Measurements from ENCODE around the gene OXNAD1.

Gene OXNAD1

GRCh38 chr3:16264708-16265454 lies at the start of gene OXNAD1, which contains the start of gene DPH3:
TSS of gene OXNAD1 (plus strand) at chr3:16265212. CDS start at chr3:16270953, 5,741 bp downstream.
TSS of gene DPH3 (minus strand) at chr3:16264943. CDS start at chr3:16264876, 67 bp downstream.
- DNase-seq (ENCODE audit: low read depth in 2 of 2), result peak; percentile 97 to 99

- no peak for DNase-seq (ENCODE audit: low read depth in 2 of 2)
These were observed 48.6 kb upstream of the OXNAD1 start for GRCh38 chr3:16216373-16216935.

- no peak for DNase-seq (ENCODE audit: low read depth in 2 of 2)
These were observed 45.2 kb upstream of the OXNAD1 start for GRCh38 chr3:16219777-16220176.

GRCh38 chr3:16221990-16222389 lies 43.0 kb upstream of the OXNAD1 start:
- DNase-seq (ENCODE audit: low read depth in 2 of 2), result no peak

- DNase-seq (ENCODE audit: low read depth in 2 of 2), result no peak
These were observed 42.5 kb upstream of the OXNAD1 start for GRCh38 chr3:16222547-16222946.

GRCh38 chr3:16224325-16224724 lies 40.7 kb upstream of the OXNAD1 start:
- no peak for DNase-seq (ENCODE audit: low read depth in 2 of 2)

- no peak for DNase-seq (ENCODE audit: low read depth in 2 of 2)
These were observed 37.4 kb upstream of the OXNAD1 start for GRCh38 chr3:16227566-16227965.

- no peak for DNase-seq (ENCODE audit: low read depth in 2 of 2)
These were observed 35.3 kb upstream of the OXNAD1 start for GRCh38 chr3:16229681-16230080.

GRCh38 chr3:16231983-16232382 lies 33.0 kb upstream of the OXNAD1 start:
- DNase-seq (ENCODE audit: low read depth in 2 of 2), result no peak

GRCh38 chr3:16233806-16234205 lies 31.2 kb upstream of the OXNAD1 start:
- no peak for DNase-seq (ENCODE audit: low read depth in 2 of 2)

GRCh38 chr3:16234281-16234680 lies 30.7 kb upstream of the OXNAD1 start:
- no peak for DNase-seq (ENCODE audit: low read depth in 2 of 2)

GRCh38 chr3:16236030-16236639 lies 28.9 kb upstream of the OXNAD1 start:
- no peak for DNase-seq (ENCODE audit: low read depth in 2 of 2)

- DNase-seq (ENCODE audit: low read depth in 2 of 2), result no peak
These were observed 28.1 kb upstream of the OXNAD1 start for GRCh38 chr3:16236856-16237393.

GRCh38 chr3:16239086-16239770 lies 25.8 kb upstream of the OXNAD1 start:
- no peak for DNase-seq (ENCODE audit: low read depth in 2 of 2)

GRCh38 chr3:16239780-16240179 lies 25.2 kb upstream of the OXNAD1 start:
- no peak for DNase-seq (ENCODE audit: low read depth in 2 of 2)

GRCh38 chr3:16240229-16241023 lies 24.6 kb upstream of the OXNAD1 start:
- no peak for DNase-seq (ENCODE audit: low read depth in 2 of 2)

- no peak for DNase-seq (ENCODE audit: low read depth in 2 of 2)
These were observed 23.8 kb upstream of the OXNAD1 start for GRCh38 chr3:16241225-16241624.

GRCh38 chr3:16242177-16242576 lies 22.8 kb upstream of the OXNAD1 start:
- DNase-seq (ENCODE audit: low read depth in 2 of 2), result no peak

- no peak for DNase-seq (ENCODE audit: low read depth in 2 of 2)
These were observed 21.1 kb upstream of the OXNAD1 start for GRCh38 chr3:16243706-16244490.

GRCh38 chr3:16245609-16246008 lies 19.4 kb upstream of the OXNAD1 start:
- no peak for DNase-seq (ENCODE audit: low read depth in 2 of 2)
